Measurements from ENCODE around the gene PRUNE2.
A peak's percentile ranks its signal among the peaks of the same experiment; 100 is the strongest.
"Not testable (repeated sequence)": the region's sequence is repeated elsewhere in the genome, so short reads cannot be mapped to it uniquely, and the experiment has no call there.

The PRUNE2 gene

DNA sequence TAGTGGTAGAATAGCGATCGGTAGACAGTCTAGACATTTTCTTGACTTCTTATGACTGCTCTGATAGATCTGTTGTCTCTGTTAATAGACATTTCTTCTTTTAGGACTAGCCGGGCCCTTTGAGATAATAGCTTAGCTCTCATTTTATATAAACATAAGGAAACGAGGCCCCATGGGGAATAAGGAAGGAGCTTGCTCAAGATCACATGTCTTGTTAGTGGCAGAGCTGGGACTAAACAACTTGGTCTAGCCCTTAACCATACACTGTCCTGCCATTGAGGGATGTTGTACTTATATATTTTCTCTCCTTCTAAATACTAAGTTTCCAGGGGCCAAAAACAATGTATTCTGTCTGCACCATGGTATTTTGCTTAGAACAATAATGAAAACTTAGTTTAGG is 306.9 kb downstream of the PRUNE2 start:
- no peak for DNase-seq (ENCODE audit: low read depth)

DNA sequence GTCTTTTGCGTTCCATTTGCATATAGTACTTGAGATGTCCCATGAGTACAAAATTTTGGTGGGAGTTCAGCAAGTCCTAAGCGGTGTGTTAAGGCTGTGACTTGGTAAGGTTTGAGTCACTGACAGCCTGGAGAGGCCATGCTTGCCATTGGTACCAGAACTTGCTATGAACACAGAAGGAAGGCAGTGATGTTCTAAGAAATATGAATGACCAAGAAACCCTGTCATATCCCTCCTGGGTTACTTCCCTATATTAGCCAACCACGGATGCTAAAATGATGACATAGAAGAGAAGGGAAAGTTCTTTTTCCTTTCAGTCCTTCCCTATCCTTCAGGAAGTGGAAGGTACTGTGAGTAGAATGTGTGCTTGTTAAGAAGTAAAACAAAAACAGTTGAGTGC is 310.3 kb downstream of the PRUNE2 start:
- no peak for DNase-seq (ENCODE audit: low read depth)

DNA sequence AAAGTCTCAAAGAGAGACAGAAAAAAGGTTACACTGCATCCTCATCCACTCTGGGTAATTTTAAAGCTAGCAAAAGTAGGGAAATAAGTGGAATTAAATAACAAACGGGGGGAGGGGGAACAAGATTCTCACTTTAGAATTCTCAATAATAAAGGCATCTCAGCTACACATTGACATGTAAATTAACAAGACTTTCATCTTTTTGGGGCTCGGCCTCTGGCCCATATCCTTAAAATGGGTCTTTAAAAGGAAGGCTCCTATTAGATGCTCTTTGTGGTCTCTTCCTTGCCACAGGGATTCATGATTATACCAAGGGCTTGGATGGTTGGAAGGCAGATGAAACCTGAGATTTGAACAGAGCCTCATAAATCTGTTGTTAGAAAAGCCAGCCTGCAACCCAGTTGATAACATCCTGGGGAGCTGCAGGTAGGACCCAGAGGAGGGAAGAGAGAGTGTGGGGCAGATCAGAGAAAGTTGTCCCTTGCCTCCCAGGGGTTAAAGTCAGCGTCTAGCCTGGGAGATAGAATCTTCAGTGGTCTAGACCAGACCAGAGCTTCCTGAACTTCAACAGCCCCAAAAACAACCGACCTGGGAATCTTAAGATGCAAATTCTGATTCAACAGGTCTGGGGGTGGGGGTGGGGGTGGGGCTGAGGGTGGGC is 311.0 kb downstream of the PRUNE2 start:
- no peak for DNase-seq (ENCODE audit: low read depth)

DNA sequence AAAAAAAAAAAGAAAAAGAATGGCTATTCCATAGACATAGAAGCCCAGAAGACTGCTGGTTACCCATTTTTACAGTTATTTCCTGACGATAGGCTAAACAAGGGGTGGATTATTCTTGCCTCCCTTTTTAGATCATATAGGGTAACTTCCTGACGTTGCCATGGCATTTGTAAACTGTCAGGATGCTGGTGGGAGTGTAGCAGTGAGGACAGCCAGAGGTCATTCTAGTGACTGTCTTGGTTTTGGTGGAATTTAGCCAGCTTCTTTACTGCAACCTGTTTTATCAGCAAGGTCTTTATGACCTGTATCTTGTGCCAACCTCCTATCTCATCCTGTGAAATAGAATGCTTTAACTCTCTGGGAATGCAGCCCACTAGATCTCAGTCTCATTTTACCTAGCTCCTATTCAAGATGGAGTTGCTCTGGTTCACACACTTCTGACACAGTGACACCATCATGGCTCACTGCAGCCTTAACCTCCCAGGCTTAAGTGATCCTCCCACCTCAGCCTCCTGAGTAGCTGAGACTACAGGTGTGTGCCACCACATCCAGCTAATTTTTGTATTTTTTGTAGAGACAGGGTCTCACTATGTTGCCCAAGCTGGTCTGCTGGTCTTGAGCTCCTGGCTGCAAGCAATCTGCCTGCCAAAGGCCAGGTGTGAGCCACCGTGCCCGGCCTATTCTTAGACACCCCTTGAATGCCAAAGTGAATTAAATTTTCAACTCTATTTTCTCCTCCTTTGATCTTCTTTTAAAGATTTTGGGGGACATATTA is 311.8 kb downstream of the PRUNE2 start:
- not testable (repeated sequence) for DNase-seq (ENCODE audit: low read depth)

GRCh38 chr9:76592974-76593347 is 313.0 kb downstream of the PRUNE2 start:
- no peak for DNase-seq (ENCODE audit: low read depth)

- DNase-seq (ENCODE audit: low read depth): peak; percentile 56
These were observed 313.6 kb downstream of the PRUNE2 start for GRCh38 chr9:76592091-76592973.

GRCh38 chr9:76591256-76591950 is 314.5 kb downstream of the PRUNE2 start:
- DNase-seq (ENCODE audit: low read depth): no peak

DNA sequence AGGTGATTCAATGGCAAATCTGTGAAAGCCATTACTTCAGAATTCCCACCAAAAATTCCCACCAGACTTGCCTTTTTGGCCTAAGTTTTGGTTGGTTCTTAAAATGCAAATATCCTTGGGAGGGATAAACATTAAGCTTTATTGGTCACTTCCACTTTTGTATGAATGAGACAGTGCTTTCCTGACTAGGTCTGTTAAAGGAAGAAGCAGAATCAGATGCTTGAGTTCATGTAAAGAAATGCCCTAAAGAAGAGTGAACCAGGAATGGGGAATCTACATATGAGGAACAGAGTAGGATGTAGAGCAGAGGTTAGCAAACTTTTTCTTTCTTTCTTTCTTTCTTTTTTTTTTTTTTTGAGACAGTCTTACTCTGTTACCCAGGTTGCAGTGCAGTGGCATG is 317.6 kb downstream of the PRUNE2 start:
- no peak for DNase-seq (ENCODE audit: low read depth)

- no peak for DNase-seq (ENCODE audit: low read depth)
These were observed 319.3 kb downstream of the PRUNE2 start for GRCh38 chr9:76586390-76587314.

DNA sequence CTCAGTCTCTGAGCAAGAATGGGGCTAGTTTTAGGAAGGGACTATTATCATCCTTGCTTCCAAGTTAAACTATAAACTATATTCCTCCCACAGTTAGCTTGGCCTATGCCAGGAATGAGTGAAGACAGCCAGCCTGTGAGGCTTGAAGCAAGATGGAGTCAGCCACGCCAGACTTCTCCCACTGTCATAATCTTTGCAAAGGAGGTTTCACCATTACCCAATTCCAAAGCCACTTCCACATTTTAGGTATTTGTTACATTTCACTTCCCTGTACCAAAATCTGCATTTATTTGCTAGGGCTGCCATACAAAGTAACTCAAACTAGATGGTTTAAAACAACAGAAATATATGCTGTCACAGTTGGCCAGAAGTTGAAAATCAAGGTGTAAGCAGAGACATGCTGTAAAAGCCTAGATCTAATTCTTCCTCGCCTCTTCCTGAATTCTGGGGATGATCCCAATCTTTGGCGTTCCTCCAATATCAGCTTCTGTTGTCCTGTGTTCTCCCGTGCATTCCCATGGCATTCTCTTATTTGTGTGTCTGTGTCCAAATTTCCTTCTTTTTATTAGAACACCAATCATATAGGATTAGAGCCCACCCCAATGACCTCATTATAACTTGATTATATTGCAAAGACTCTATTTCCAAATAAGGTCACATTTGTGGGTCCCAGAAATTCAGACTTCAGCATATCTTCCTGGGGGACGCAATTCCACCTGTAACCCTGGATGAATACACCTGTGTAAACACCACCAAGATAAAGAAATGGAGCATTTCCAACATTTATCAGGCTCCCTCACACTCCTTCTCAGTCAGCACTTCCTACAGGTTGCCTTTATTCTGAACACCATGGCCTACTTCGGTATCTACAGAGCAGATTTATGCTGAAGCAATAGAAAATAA is 320.2 kb downstream of the PRUNE2 start:
- no peak for DNase-seq (ENCODE audit: low read depth)

GRCh38 chr9:76583256-76583655 is 322.7 kb downstream of the PRUNE2 start:
- no peak for DNase-seq (ENCODE audit: low read depth)

- no peak for DNase-seq (ENCODE audit: low read depth)
These were observed 324.2 kb downstream of the PRUNE2 start for GRCh38 chr9:76581731-76582130.

DNA sequence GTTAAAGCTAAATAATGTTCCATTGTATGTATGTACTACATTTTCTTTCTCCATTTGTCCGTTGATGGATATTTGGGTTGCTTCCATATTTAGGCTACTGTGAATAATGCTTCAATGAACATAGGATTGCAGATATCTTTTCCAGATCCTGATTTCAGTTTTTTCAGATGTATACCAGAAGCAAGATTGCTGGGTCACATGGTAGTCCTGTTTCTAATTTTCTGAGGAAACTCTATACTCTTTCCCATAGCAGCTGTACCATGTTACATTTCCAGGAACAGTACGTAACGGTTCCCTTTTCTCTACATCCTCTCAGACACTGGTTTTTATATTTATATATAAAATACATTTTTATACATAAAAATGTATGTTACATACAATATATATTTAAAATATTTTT is 325.1 kb downstream of the PRUNE2 start:
- DNase-seq (ENCODE audit: low read depth): no peak

DNA sequence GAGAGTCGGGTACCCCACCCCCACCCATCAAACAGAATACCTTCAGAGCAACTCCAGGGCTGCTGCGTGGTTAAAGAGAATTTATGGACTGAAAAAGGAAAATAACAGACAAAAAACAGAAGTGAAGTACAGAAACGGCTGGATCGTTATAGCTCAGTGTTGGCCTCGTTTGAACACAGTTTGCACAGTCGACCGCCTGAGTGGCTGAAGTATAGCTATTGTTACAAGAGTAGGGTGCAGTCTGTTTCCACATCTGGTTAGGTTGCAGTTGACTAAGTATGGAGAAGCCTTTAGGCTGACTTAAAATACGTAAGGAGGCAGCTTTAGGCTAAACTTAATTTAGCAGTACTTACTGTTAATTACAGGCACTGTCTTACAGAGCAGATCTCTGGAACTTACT is 325.7 kb downstream of the PRUNE2 start:
- no peak for DNase-seq (ENCODE audit: low read depth)

- no peak for DNase-seq (ENCODE audit: low read depth)
These were observed 329.6 kb downstream of the PRUNE2 start for GRCh38 chr9:76576344-76576743.

GRCh38 chr9:76575761-76576160 is 330.2 kb downstream of the PRUNE2 start:
- DNase-seq (ENCODE audit: low read depth): no peak

DNA sequence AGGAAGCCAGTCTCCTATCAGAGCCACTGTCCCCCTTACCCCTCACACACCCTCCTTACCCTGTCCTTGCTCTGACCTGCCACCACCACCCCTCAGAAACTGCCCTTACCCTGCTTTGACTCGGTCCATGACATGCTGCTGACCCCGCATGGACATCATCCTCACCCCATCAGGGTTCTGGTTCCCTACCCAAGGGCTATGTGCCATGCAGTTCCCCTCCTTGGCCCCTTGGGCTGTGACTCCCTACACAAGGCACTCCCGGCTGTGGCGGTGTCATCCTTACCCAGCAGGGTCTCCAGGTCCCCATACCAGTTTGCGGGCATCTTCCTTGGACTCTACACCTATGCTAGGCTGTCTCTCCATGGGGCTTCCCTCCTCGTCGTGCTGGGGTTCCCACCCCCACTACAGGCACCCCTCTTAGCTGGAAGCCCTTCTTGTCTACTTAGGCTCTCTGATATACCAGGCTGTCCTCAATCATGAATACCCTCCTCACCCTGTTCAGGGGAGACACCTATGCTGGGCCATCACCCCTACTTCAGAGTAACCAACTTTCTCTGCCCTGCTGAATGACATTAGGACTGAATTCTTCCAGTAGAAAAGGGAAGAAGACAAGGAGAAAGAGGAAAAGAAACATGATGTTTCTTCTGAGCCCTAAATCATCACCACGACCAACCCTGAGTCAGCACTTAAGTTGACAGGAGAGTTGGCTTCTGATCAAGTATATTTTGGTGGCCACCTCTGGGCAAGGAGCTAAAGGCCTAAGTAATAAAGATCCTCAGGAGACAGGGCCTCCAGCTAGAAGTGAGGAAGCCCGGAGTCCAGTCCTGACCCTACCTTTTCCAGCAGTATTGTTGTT is 331.8 kb downstream of the PRUNE2 start:
- no peak for DNase-seq (ENCODE audit: low read depth)

- DNase-seq (ENCODE audit: low read depth): no peak
These were observed 332.5 kb downstream of the PRUNE2 start for GRCh38 chr9:76573408-76573807.

DNA sequence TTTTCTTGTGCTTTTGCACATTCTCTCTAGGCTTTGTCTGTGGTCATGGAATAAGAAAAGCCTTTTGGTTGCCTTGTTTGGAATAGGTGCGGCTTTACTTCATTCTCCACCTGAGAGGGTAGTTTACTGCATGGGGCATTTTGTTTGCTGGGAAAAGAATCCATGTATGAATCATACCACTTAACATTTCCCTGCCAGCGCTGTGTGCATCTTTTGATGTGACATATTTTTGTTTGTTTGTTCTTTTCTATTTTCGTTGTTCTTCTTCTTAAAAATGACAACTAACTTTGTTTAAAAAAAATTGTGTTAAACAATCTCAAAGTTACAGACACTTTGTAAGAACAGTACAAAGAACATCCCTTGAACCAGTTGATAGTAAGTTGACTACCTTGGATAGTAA is 333.8 kb downstream of the PRUNE2 start:
- DNase-seq (ENCODE audit: low read depth): no peak

All from GM04503 (cell line).